Esophagus squamous epithelium (tissue), 4 donors: ENCODE data around the gene MAPK1IP1L.

Source experiments
- POLR2A ChIP-seq, 4 donors: fragments of 450-650 bp; IDR thresholded peaks; one replicate each; pipeline ENCODE4 v1.6.1; 2017; ENCODE audit warnings: antibody characterized with exemption in 4 of 4, mild to moderate bottlenecking in 4 of 4, moderate library complexity in 3 of 4
- TF ChIP-seq, protein P1 (sequence below), 6 experiments: fragments of 450-650 bp in 4 of 6; fragments of 200-600 bp in 2 of 6; sonication (generic) in 2 of 6; IDR thresholded peaks; one replicate each; pipeline ENCODE4 v1.5.1; 2016 to 2019; ENCODE audit warnings: antibody characterized with exemption in 6 of 6, mild to moderate bottlenecking in 4 of 6, moderate library complexity in 4 of 6

DNA sequence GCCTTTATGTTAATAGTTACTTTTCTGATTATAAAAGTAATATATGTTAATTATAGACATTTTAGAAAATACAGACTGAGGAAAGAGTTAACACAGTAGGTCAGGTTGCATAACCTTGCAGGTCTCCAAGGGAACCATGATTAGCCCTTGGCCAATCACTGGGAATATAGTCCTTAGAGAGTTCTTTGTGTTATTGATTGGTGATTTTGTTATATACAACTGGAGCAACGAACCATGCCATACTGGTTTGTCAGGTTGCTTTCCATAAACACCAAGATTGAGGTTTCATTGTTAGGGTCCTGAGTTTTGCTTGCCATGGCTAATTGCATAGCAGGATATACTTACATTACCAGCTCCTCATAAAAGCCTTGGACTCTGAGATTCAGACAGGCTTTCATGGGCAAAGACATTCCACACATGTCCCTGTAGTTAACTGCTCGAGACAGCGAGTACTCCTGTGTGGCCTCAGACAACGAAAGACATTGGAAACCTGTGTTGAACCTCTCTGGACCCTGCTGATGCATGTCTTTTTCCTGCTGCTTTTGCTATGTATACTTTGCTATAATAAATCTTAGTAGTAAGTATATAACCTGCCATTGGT lies 33.7 kb downstream of the MAPK1IP1L start:
- TF ChIP-seq, protein P1, sequence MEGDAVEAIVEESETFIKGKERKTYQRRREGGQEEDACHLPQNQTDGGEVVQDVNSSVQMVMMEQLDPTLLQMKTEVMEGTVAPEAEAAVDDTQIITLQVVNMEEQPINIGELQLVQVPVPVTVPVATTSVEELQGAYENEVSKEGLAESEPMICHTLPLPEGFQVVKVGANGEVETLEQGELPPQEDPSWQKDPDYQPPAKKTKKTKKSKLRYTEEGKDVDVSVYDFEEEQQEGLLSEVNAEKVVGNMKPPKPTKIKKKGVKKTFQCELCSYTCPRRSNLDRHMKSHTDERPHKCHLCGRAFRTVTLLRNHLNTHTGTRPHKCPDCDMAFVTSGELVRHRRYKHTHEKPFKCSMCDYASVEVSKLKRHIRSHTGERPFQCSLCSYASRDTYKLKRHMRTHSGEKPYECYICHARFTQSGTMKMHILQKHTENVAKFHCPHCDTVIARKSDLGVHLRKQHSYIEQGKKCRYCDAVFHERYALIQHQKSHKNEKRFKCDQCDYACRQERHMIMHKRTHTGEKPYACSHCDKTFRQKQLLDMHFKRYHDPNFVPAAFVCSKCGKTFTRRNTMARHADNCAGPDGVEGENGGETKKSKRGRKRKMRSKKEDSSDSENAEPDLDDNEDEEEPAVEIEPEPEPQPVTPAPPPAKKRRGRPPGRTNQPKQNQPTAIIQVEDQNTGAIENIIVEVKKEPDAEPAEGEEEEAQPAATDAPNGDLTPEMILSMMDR (IDR thresholded peaks at IDR 0.05), result no peak
- no peak for TF ChIP-seq POLR2A (IDR thresholded peaks at IDR 0.05)
